ENCODE data around the gene CFHR3.
"Not testable (repeated sequence)": the region's sequence is repeated elsewhere in the genome, so short reads cannot be mapped to it uniquely, and the experiment has no call there.

Gene CFHR3

DNA sequence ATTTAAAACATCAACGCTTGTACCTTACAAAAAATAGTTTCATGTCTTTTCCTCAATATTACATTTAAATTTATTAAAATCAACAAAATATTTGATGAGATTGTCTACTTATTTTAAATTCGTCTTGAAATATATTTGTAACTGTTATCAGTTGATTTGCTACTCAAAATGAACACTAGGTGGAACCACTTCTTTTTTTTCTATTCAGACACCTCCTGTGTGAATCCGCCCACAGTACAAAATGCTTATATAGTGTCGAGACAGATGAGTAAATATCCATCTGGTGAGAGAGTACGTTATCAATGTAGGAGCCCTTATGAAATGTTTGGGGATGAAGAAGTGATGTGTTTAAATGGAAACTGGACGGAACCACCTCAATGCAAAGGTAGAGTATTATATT is 31.4 kb upstream of the CFHR3 start:
- DNase-seq, H3K36me3 ChIP-seq: not testable (repeated sequence)
- TF ChIP-seq, protein P1, sequence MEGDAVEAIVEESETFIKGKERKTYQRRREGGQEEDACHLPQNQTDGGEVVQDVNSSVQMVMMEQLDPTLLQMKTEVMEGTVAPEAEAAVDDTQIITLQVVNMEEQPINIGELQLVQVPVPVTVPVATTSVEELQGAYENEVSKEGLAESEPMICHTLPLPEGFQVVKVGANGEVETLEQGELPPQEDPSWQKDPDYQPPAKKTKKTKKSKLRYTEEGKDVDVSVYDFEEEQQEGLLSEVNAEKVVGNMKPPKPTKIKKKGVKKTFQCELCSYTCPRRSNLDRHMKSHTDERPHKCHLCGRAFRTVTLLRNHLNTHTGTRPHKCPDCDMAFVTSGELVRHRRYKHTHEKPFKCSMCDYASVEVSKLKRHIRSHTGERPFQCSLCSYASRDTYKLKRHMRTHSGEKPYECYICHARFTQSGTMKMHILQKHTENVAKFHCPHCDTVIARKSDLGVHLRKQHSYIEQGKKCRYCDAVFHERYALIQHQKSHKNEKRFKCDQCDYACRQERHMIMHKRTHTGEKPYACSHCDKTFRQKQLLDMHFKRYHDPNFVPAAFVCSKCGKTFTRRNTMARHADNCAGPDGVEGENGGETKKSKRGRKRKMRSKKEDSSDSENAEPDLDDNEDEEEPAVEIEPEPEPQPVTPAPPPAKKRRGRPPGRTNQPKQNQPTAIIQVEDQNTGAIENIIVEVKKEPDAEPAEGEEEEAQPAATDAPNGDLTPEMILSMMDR (IDR thresholded peaks at IDR 0.05; ENCODE audit: low read depth, low read length), result peak; percentile 44; the same call in 1 of the 2 replicates

DNA sequence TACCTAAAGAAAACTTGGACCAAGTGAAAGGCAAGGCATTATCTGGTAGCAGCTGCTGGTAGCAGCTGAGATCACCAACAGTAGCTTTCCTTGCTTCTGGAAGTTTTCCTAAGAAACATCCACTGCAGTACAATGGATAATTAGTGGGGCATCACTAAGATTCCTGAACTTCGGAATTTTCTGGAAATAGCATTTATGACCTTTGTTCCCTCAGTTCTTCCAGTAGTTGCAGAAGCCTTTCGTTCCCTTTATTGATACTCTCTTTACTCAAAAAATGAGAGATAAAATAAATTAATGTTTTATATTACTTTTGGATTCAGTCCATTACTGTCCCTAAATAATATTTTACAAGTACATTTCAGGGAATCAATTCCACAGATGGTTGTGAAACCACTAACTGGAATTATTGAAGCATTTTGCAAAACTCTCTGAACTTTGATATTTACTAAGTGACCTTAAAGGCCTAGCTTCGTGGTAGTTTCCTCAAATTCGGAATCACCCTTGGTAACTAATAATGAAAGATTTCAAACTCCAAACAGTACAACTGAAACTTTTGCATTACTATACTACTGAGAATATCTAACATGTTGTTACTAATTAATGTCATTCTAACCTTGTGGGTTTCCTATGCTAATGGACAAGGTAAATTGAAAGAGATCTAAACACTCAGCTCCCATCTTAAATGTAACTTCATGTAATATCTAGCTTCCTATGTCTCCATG is 9.5 kb upstream of the CFHR3 start:
- not testable (repeated sequence) for DNase-seq

More for the DNA sequence above, 31.4 kb upstream of the CFHR3 start:
- not testable (repeated sequence) for H3K4me3 ChIP-seq (ENCODE audit: low read depth, low read length); H3K4me1 ChIP-seq; H3K9me3 ChIP-seq; H3K27me3 ChIP-seq

DNA sequence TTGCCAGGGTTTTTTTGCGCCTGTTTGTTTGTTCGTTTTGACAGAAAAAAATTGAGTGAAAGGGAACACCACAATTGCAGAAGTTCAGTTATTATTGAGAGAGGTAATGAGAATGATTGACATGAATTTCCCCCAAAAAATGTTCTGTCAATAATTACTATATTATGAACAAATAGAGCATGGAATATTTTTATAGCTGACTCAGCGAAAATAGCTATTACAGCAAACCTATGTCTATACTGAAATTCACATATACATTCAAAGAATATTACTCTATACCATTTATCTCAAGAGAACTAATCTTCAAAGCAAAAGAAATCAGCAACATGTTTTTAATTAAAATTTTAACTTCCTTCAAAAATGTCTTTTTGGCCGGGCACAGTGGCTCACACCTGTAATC is 4.8 kb upstream of the CFHR3 start:
- H3K9me3 ChIP-seq; DNase-seq; H3K4me3 ChIP-seq (ENCODE audit: low read depth, low read length); H3K4me1 ChIP-seq; H3K36me3 ChIP-seq; H3K27me3 ChIP-seq: not testable (repeated sequence)

More for the DNA sequence above, 9.5 kb upstream of the CFHR3 start:
- H3K9me3 ChIP-seq; H3K4me1 ChIP-seq; H3K4me3 ChIP-seq (ENCODE audit: low read depth, low read length); H3K27me3 ChIP-seq; H3K36me3 ChIP-seq: not testable (repeated sequence)

DNA sequence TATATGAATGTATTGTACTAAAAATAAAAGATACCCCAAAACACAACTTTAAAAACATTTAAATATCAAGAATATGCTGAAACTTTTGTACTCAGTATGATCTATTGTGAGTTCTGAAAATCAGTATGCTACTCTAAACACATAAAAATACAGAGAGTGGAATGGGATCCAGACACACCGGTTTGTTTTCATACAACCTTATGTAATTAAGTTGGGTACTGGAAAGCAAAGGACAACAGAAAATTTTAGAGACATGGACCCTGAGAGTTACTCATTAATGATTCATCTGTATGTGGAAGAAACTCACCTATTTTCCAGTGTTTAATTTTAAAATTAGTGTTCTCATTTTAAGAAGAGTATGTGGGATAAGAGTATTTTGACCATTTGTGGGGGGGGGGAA is 927 bp upstream of the CFHR3 start:
- Histone ChIP-seq H3K9me3 (no peaks in the 10 kb centered on the region), H3K27me3 (no peaks in the 10 kb centered on the region), H3K4me3 (ENCODE audit: low read depth, low read length) (no peak overlapping the region), H3K36me3 (no peaks in the 10 kb centered on the region), H3K4me1 (no peaks in the 10 kb centered on the region)
- DNase-seq, result no peak
- TF ChIP-seq, protein P1 (IDR thresholded peaks at IDR 0.05; ENCODE audit: low read depth, low read length), result no peak

DNA sequence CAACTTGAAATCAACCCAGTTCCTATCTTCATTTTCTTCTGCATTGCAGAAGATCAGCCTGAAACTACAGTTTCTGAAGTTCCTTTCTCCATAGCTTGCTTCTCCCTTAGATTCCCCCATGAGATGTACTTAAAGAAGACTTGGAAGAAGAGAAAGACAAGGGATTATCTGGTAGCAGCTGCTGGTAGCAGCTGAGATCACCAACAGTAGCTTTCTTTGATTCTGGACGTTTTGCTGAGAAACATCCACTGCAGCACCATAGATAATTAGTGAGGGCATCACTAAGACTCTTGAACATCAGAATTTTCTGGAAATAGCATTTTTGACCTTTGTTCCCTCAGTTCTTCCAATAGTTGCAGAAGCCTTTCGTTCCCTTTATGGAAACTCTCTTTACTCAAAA is 465 bp upstream of the CFHR3 start:
- Histone ChIP-seq H3K27me3 (no peaks in the 10 kb centered on the region), H3K4me3 (ENCODE audit: low read depth, low read length) (no peak overlapping the region), H3K4me1 (no peaks in the 10 kb centered on the region), H3K36me3 (no peaks in the 10 kb centered on the region), H3K9me3 (no peaks in the 10 kb centered on the region)
- TF ChIP-seq, protein P1 (IDR thresholded peaks at IDR 0.05; ENCODE audit: low read depth, low read length), result no peak
- no peak for DNase-seq

DNA sequence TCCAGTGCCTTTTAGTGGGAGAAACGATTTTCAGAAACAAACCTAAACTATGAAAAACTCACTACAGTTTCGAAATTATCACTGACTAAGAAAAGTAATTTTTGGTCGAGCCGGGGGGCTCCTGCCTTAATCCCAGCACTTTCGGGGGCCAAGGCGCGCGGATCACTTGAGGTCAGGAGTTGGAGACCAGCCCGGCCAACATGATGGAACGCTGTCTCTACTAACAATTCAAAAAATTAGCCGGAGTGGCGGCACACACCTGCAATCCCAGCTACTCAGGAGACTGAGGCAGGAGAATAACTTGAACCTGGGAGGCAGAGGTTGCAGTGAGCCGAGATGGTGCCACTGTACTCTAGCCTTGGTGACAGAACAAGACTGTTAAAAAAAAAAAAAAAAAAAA is 3.0 kb downstream of the CFHR3 start:
- Histone ChIP-seq H3K9me3 (no peaks in the 10 kb centered on the region), H3K4me3 (ENCODE audit: low read depth, low read length) (no peak overlapping the region), H3K36me3 (no peaks in the 10 kb centered on the region), H3K4me1 (no peaks in the 10 kb centered on the region), H3K27me3 (no peaks in the 10 kb centered on the region)
- TF ChIP-seq, protein P1 (IDR thresholded peaks at IDR 0.05; ENCODE audit: low read depth, low read length), result no peak
- no peak for DNase-seq

DNA sequence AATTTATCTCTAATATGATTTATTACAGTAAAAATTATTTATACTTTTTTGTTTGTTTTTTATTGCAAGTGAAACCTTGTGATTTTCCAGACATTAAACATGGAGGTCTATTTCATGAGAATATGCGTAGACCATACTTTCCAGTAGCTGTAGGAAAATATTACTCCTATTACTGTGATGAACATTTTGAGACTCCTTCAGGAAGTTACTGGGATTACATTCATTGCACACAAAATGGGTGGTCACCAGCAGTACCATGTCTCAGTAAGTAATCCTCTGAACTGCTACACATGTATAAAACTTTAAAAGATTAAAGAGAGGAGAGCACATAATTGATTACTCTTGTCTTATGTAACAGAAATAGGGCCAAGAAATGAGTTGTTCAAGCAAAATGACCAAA is 4.5 kb downstream of the CFHR3 start:
- TF ChIP-seq, protein P1 (IDR thresholded peaks at IDR 0.05; ENCODE audit: low read depth, low read length), result no peak

DNA sequence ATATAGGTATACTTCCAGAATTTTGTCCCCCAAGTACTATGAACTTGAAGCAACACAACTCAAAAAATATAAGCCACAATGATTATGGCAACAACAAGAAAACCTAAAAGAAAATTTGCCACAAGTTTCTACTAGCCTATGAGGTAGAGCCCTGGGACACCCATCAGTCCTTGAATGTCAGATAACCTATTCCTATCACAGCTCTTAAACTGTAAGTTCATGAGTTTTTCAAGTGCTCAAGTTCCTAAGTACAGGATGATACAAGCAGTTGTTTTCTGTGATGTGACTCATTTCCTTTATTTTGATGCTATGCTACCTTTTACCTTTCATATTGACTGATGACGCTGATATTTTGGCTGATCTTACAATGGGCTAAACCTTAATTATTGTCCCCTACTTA is 16.6 kb downstream of the CFHR3 start:
- H3K4me3 ChIP-seq (ENCODE audit: low read depth, low read length); H3K9me3 ChIP-seq; DNase-seq; H3K27me3 ChIP-seq; H3K36me3 ChIP-seq; H3K4me1 ChIP-seq: not testable (repeated sequence)

More for the DNA sequence above, 4.5 kb downstream of the CFHR3 start:
- Histone ChIP-seq H3K4me3 (ENCODE audit: low read depth, low read length) (no peak overlapping the region), H3K36me3 (no peaks in the 10 kb centered on the region), H3K27me3 (no peaks in the 10 kb centered on the region), H3K4me1 (no peaks in the 10 kb centered on the region), H3K9me3 (no peaks in the 10 kb centered on the region)
- no peak for DNase-seq

DNA sequence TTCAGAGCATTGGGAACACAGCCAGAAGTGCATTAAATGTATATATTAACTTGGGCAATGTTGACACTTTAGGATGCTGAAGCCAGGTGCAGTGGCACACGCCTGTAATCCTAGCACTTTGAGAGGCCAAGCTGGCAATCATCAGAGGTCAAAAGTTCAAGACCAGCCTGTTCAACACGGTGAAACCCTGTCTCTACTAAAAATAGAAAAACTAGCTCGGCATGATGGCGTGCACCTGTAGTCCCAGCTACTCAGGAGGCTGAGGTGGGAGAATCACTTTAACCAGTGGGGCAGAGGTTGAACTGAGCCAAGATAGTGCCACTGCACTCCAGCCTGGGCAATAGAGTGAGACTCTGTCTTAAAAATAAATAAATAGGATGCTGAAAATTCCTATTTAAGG is 19.5 kb downstream of the CFHR3 start:
- H3K9me3 ChIP-seq; H3K4me1 ChIP-seq; DNase-seq; H3K36me3 ChIP-seq; H3K27me3 ChIP-seq; H3K4me3 ChIP-seq (ENCODE audit: low read depth, low read length): not testable (repeated sequence)

Measured in BE2C (cell line).